Left colon (tissue), 2 donors: ENCODE results near the gene PANK3. TPM values are rescaled to one million over a fixed set of nuclear protein-coding genes. Genes with fewer than 3 reads are reported as not detected.

Experiments
- ATAC-seq: fragments of 200-7000 bp; cut with Tn5 transposase; one replicate; pipeline ENCODE4 v1.9.1; 2020; ENCODE audit warnings: mild to moderate bottlenecking, moderate library complexity
- DNase-seq, 2 donors: peaks; one replicate each; pipeline ENCODE4 v3.0.0-alpha.2; 2020
- intact Hi-C, 2 donors: fragments of 100-400 bp; cut with DNase I in 1 of 2; cut with micrococcal nuclease in 1 of 2; formaldehyde crosslinking; loops; one replicate each; pipeline versions ENCODE4 v1.11.2 to v1.14.0; 2022; cut with DNase I, micrococcal nuclease
- microRNA-seq, 2 donors: library from miRNA; unstranded; fragments of <30 nt; microRNA quantifications; one replicate each; pipeline versions ENCODE4 v1.1.0 to v1.2.0, GENCODE V29; 2020
- total RNA-seq, 2 donors: library from RNA; stranded (reverse); fragmentation: NEBNext Ultra II Directional; extraction: Animal tissue kit (Norgen Biotek cat#: 25700); gene quantifications; one replicate each; pipeline ENCODE4 v1.2.1, GENCODE V29; 2021
- donor health status: DM: no; HTN: no; CAD: no.
- donor health status: DM: yes; HTN: yes; CAD: no.

The PANK3 gene
- total RNA-seq, 2 donors from 2014 or later = 142 to 166 TPM

GRCh38 chr5:168513861-168514428 lies 65.2 kb downstream of the PANK3 start:
- ATAC-seq (no peak), DNase-seq (no peak)
- intact Hi-C loops = no loop called here

- no peak for ATAC-seq
- no peak for DNase-seq
- intact Hi-C loops = no loop called here
These were observed 76.5 kb downstream of the PANK3 start for GRCh38 chr5:168502563-168503237.

Small RNAs within 50 kb of the gene (microRNA-seq; reads per million reads assigned to microRNA genes)
- gene MIR103A1 (0 reads per million in 2 donors), gene MIR103B1 (0 reads per million in 2 donors)

Other genes with a start within 250 kb of the PANK3 start
- gene RARS1, start 92.9 kb downstream of the PANK3 start, total RNA-seq = 10 to 100 TPM; 58.1 to 71.9 TPM
- gene FBLL1, start 50.1 kb downstream of the PANK3 start, total RNA-seq = not detected